T-cell (primary cell): ENCODE data around the gene COG5. TPM values are rescaled to one million over a fixed set of nuclear protein-coding genes. Genes with fewer than 3 reads are reported as not detected.
A peak's percentile ranks its signal among the peaks of the same experiment; 100 is the strongest.

Experiments used
- ATAC-seq, 4 experiments: fragments of 200-7000 bp in 3 of 4; fragments of 150-1000 bp in 1 of 4; cut with Tn5 transposase; replicated peaks in 1 of 4; 1 replicate in 3 of 4; 2 replicates in 1 of 4; pipeline ENCODE4 v1.10.0; 2021; ENCODE audit warnings: moderate library complexity in 3 of 4, mild to moderate bottlenecking in 2 of 4, moderate number of reproducible peaks in 1 of 4
- CTCF ChIA-PET, 2 donors: fragments of 300-600 bp; sonication (Branson Sonifier 250); formaldehyde crosslinking; loops; one replicate each; lab custom pipeline; 2022; ENCODE audit warnings: antibody characterized with exemption in 2 of 2; lab: Charles Lee
- POLR2A ChIA-PET, 2 donors: fragments of 300-600 bp; sonication (Branson Sonifier 250); formaldehyde crosslinking; loops; one replicate each; lab custom pipeline; 2022; ENCODE audit warnings: antibody characterized with exemption in 2 of 2; lab: Charles Lee
- DNase-seq, 35 experiments: peaks; one replicate each; pipeline versions ENCODE4 v3.0.0 to v3.0.0-alpha.2; 2013 to 2023
- H3K27ac ChIP-seq: one replicate; pipeline ENCODE4 v1.5.1; 2013; ENCODE audit warnings: low read length
- H3K27me3 ChIP-seq, 2 experiments: replicated peaks in 1 of 2; 1 replicate in 1 of 2; 2 replicates in 1 of 2; pipeline versions ENCODE4 v1.6.1 to v1.7.0; 2013; ENCODE audit warnings: low read length in 1 of 2, mixed read lengths in 1 of 2; ENCODE audit not compliant: control insufficient read depth in 2 of 2, insufficient read depth in 2 of 2; ENCODE audit errors: extremely low read depth in 1 of 2
- H3K36me3 ChIP-seq, 2 donors: 1 replicate in 1 of 2; 2 replicates in 1 of 2; pipeline versions ENCODE4 v1.6.1 to v1.7.0; 2013; ENCODE audit warnings: low read length in 1 of 2; ENCODE audit not compliant: control insufficient read depth in 2 of 2, insufficient read depth in 1 of 2; ENCODE audit errors: extremely low read depth in 1 of 2
- H3K4me1 ChIP-seq, 2 experiments: 1 replicate in 1 of 2; 2 replicates in 1 of 2; pipeline versions ENCODE4 v1.6.1 to v1.7.0; 2013; ENCODE audit warnings: low read length in 2 of 2, mixed read lengths in 1 of 2; ENCODE audit not compliant: insufficient read depth in 2 of 2, control insufficient read depth in 1 of 2; ENCODE audit errors: extremely low read depth in 1 of 2
- H3K4me3 ChIP-seq, 2 donors: 1 replicate in 1 of 2; 2 replicates in 1 of 2; pipeline versions ENCODE4 v1.5.1 to v1.7.0; 2013; ENCODE audit warnings: mild to moderate bottlenecking in 2 of 2, low read length in 1 of 2, moderate library complexity in 1 of 2; ENCODE audit not compliant: control insufficient read depth in 1 of 2; ENCODE audit errors: extremely low read depth in 1 of 2
- H3K9me3 ChIP-seq: 2 replicates; pipeline ENCODE4 v1.7.0; 2013
- H3K27ac Mint-ChIP-seq, 2 donors: one replicate each; pipeline ENCODE4 v1.8.0; 2020 to 2021; ENCODE audit warnings: mild to moderate bottlenecking in 2 of 2, mixed read lengths in 2 of 2
- H3K27me3 Mint-ChIP-seq, 2 donors: one replicate each; pipeline ENCODE4 v1.8.0; 2021 to 2022; ENCODE audit warnings: mixed read lengths in 2 of 2
- H3K36me3 Mint-ChIP-seq: one replicate; pipeline ENCODE4 v1.8.0; 2021; ENCODE audit warnings: mixed read lengths
- H3K4me1 Mint-ChIP-seq, 3 donors: one replicate each; pipeline ENCODE4 v1.8.0; 2020 to 2022; ENCODE audit warnings: mixed read lengths in 3 of 3, mild to moderate bottlenecking in 1 of 3
- H3K4me3 Mint-ChIP-seq, 3 donors: one replicate each; pipeline ENCODE4 v1.8.0; 2020 to 2022; ENCODE audit warnings: mild to moderate bottlenecking in 3 of 3, mixed read lengths in 3 of 3, moderate library complexity in 3 of 3
- H3K9me3 Mint-ChIP-seq, 3 donors: one replicate each; pipeline ENCODE4 v1.8.0; 2020 to 2022; ENCODE audit warnings: mixed read lengths in 3 of 3
- WGBS: methylation state at CpG from one replicate; pipeline ENCODE4 v1.1.5; 2013; ENCODE audit warnings: missing lambda C conversion rate; ENCODE audit not compliant: insufficient coverage; 5-methylcytosine and 5-hydroxymethylcytosine counted together
- total RNA-seq, 35 experiments: library from RNA in 6 of 35; stranded (reverse) in 6 of 35; fragments of 120-200 nt in 1 of 35; gene quantifications; one replicate each; pipeline versions ENCODE4 v1.2.1 to v1.2.4 and lab custom pipeline; 2013 to 2026

The COG5 gene
- total RNA-seq = 10 to 100 TPM; 37.3 to 83.8 (median 55.4) TPM
- total RNA-seq (2013) = 105 TPM
- 40.6 to 109 (median 61.1) reads per million in 29 experiments for total RNA-seq (lab: John Stamatoyannopoulos, UW)

DNA sequence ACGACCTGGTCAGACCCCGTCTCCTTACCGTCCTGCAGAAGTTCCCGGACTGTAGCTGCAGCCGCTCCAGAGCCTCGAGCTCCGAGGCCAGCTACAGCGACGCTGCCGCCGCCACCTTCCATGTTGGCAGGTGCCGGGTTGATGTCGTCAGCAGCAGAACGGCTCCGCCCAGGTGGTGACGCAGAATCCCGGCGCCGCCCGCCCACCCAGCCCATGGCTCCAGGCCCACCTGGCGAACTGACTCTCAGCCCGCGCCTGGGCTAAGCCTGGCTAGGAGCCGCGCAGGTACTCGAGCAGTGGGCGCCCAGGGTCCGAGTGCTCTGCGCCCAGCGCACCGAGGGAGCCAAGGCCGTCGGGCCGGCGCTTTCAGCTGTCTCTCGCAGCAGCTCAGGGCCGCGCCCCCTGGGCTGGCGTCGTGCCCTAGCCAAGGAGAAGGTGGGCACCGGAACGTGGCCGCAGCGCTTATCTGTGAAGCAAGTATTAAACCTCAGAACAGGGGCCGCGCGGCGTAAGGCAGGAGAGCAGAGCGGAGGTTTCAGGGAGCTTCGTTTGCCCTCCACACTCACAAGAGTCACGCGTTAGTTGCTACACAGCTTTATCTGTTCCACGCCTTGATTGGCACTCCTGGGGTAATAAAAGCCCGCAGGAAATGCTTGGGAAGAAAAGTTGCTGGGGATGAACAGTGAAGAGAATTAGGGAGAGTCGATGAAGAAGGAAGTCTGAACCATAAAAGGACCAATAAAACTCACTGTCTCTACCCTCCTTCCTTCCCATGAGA is at the start of gene COG5, which contains the start of gene DUS4L:
Gene COG5 (minus strand): TSS at position 146 of the 778 bp plus-strand sequence. CDS start 24 bp downstream, at position 122.
Gene DUS4L (plus strand): TSS at position 197 of the 778 bp plus-strand sequence. CDS start 3,100 bp downstream, outside the sequence.
- Histone ChIP-seq H3K4me3 (peak within 1 kb of the TSS; percentile 91 to 97), H3K27me3 (no peaks in the 10 kb centered on the region), H3K4me1 (peaks cover 13 to 37% of the 10 kb centered on the region in 2 experiments), H3K27ac (peak within 1 kb of the TSS; percentile 91), H3K9me3 (no peaks in the 10 kb centered on the region), H3K36me3 (no peaks in the 10 kb centered on the region)
- peaks cover 7% of the 10 kb centered on the region for H3K36me3 Mint-ChIP-seq
- ChIA-PET POLR2A (interaction anchor here (0.5 to 0.7 kb wide), 7 partner anchors 8 to 267 kb away, joined by 3 to 7 read pairs (median 3); no protein-coding TSS in a partner anchor), CTCF (interaction anchor here (0.6 to 2.5 kb wide), 10 partner anchors 10 to 904 kb away, joined by 3 to 17 read pairs (median 4); partner anchors contain the start of gene CBLL1 (in 1 of the 2))
- H3K4me1 Mint-ChIP-seq = peaks cover 58 to 63% (median 61%) of the 10 kb centered on the region in 3 donors
- no peaks in the 10 kb centered on the region for H3K27me3 Mint-ChIP-seq
- no peaks in the 10 kb centered on the region for H3K9me3 Mint-ChIP-seq
- ATAC-seq = peak; percentile 89 to 93 (median 90)
- H3K27ac Mint-ChIP-seq = peak within 1 kb of the TSS; percentile 88 to 90
- DNase-seq = peak; percentile 66 to 94 (median 84)
- peak within 1 kb of the TSS; percentile 79 to 88 (median 88) for H3K4me3 Mint-ChIP-seq
- 0% methylated on average over 48 of the region's 55 CpGs for WGBS

DNA sequence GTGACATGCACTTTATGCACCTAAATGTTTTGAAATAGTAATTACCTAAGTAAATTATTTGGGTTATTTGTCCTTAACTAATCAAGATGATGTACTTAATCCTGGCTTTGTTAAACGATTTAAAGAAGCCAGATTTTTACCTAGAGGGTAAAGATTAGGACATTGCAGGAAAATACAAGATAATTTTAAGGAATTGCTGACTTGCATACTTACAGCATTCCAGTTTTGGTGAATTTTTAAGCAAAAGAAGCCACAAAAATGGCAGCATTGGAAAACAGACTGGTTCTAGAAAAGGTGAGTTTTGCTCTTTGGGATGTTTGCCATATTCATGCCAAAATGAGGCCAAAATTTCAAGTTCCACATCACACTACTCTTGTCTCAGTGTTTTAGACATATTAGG is 49.7 kb upstream of the COG5 start:
- no peaks in the 10 kb centered on the region for H3K27me3 Mint-ChIP-seq
- Histone ChIP-seq H3K27ac (no peak overlapping the region), H3K36me3 (peaks cover 0 to 21% of the 10 kb centered on the region in 2 donors), H3K4me1 (no peaks in the 10 kb centered on the region), H3K9me3 (no peaks in the 10 kb centered on the region), H3K4me3 (no peak overlapping the region), H3K27me3 (no peaks in the 10 kb centered on the region)
- WGBS = no CpG with 5 or more reads among the region's 1 CpG
- no peaks in the 10 kb centered on the region for H3K4me1 Mint-ChIP-seq
- CTCF ChIA-PET = no interaction called here
- H3K9me3 Mint-ChIP-seq = no peaks in the 10 kb centered on the region
- no peak for DNase-seq
- no peak for ATAC-seq
- POLR2A ChIA-PET = no interaction called here
- peaks cover 51% of the 10 kb centered on the region for H3K36me3 Mint-ChIP-seq
- no peak overlapping the region for H3K4me3 Mint-ChIP-seq
- no peak overlapping the region for H3K27ac Mint-ChIP-seq

DNA sequence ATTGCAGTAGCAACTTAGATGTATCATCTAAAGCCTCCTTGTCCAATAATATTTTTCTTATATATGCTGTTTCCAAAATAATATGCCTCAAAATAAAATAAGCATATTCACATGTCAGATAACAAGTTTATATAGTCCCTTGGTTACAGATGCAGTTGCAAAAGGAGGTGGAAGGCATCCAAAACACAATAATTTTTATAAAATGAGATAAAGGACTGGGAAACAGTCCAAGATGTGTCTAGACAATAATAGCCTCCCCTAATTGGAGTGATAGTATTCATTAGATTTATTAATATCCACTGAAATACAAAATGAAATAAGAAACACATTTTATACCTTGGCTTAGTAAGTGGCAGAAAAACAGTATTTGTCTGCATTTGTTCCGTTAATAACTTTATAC is 46.6 kb upstream of the COG5 start:
- Histone ChIP-seq H3K9me3 (no peaks in the 10 kb centered on the region), H3K27ac (no peak overlapping the region), H3K4me3 (no peak overlapping the region), H3K36me3 (peaks cover 0 to 19% of the 10 kb centered on the region in 2 donors), H3K4me1 (no peaks in the 10 kb centered on the region), H3K27me3 (no peaks in the 10 kb centered on the region)
- H3K4me3 Mint-ChIP-seq = no peak overlapping the region
- no peak overlapping the region for H3K27ac Mint-ChIP-seq
- H3K4me1 Mint-ChIP-seq = no peaks in the 10 kb centered on the region
- ChIA-PET CTCF (no interaction called here), POLR2A (no interaction called here)
- ATAC-seq (no peak), DNase-seq (no peak)
- no CpG with 5 or more reads among the region's 1 CpG for WGBS
- H3K9me3 Mint-ChIP-seq = no peaks in the 10 kb centered on the region
- H3K27me3 Mint-ChIP-seq = no peaks in the 10 kb centered on the region
- peaks cover 46% of the 10 kb centered on the region for H3K36me3 Mint-ChIP-seq

DNA sequence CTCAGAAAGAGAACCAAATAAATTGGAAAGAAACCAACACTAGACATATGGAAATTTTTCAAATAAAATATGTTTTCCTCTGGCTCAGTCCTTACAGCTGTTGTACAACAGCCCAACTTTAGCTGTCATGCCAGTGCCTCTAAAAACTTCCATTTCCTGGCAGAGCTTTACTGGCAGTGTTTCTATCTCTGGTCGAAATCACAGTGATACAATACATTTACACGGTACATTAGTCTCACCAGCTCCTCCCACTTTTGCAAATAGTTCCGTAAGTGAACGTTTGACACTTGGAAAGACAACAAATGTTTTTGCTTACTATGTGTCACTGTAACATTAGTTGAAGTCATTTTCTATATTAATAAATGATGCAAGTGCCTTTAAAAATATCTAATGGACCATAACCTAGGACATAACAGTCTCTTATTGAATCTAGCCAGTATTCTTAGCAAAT is 46.1 kb upstream of the COG5 start:
- Histone ChIP-seq H3K36me3 (peaks cover 0 to 17% of the 10 kb centered on the region in 2 donors), H3K27me3 (no peaks in the 10 kb centered on the region), H3K4me3 (no peak overlapping the region), H3K27ac (no peak overlapping the region), H3K9me3 (no peaks in the 10 kb centered on the region), H3K4me1 (no peaks in the 10 kb centered on the region)
- ChIA-PET CTCF (no interaction called here), POLR2A (interaction anchor here in 1 of 2 donors (0.6 kb wide), 1 partner anchor 79 kb away, joined by 17 read pairs; no protein-coding TSS in a partner anchor)
- WGBS = 100% methylated on average over 1 of the region's 4 CpGs
- Mint-ChIP-seq H3K9me3 (no peaks in the 10 kb centered on the region), H3K27me3 (no peaks in the 10 kb centered on the region), H3K27ac (no peak overlapping the region), H3K4me1 (no peaks in the 10 kb centered on the region), H3K36me3 (peaks cover 45% of the 10 kb centered on the region), H3K4me3 (no peak overlapping the region)
- DNase-seq = no peak
- no peak for ATAC-seq

DNA sequence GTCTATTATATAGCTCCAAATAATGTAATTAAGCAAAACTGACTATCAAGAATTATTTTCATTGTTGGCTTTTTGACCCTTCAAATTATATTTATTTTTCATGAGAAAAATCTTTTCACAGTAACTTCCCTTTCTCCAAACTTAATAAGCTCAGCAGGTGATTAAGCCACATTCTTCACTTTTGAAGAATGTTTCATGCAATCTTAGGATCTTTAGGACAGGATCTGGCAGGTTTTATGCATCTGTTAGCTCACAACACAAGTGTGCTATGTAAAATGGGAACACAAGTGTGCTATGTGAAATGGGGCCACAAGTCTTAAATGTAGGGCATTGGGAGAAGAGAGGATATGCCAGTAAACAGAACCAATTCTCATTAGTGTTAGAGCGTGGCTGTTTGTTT is 42.6 kb upstream of the COG5 start:
- DNase-seq = no peak
- Histone ChIP-seq H3K27ac (no peak overlapping the region), H3K9me3 (no peaks in the 10 kb centered on the region), H3K36me3 (peaks cover 0 to 8% of the 10 kb centered on the region in 2 donors), H3K27me3 (no peaks in the 10 kb centered on the region), H3K4me3 (no peak overlapping the region), H3K4me1 (no peaks in the 10 kb centered on the region)
- no peaks in the 10 kb centered on the region for H3K9me3 Mint-ChIP-seq
- no peaks in the 10 kb centered on the region for H3K27me3 Mint-ChIP-seq
- ChIA-PET POLR2A (interaction anchor here (0.6 to 0.7 kb wide), 3 partner anchors 182 to 541 kb away, joined by 3 to 6 read pairs (median 4); no protein-coding TSS in a partner anchor), CTCF (interaction anchor here in 1 of 2 donors (0.5 to 1.3 kb wide), 2 partner anchors 30 to 43 kb away, joined by 4 to 5 read pairs; partner anchors contain the start of genes COG5 and DUS4L)
- no peak overlapping the region for H3K27ac Mint-ChIP-seq
- no peaks in the 10 kb centered on the region for H3K4me1 Mint-ChIP-seq
- peaks cover 28% of the 10 kb centered on the region for H3K36me3 Mint-ChIP-seq
- WGBS = no CpG with 5 or more reads among the region's 1 CpG
- no peak for ATAC-seq
- H3K4me3 Mint-ChIP-seq = no peak overlapping the region

DNA sequence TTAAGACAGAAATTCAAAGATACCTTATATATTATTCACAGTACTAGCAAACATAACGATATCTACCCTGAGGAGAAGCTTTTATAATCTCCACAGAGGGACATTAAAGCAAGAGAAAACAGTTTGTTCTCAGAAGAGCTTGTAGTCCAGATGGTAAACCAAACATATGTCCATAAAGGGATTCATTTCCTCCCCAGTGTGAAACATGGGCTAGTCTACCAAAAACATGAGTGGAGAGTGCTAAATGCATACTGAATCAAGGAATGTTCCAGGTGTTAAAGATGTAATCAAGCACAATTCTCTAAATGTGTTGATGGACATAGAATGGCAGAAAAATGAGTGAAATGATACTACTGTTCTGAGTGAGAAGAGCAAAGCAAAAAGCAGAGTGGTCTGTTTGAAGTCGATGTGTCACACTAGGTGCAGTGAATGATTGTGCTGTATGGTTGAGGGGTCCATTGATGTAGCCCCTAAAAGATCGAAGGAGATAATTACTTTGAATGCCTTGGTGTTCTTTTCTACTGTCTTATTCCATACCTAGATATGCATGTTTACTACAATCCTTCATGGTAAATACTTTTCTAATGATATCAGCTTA is 41.6 kb upstream of the COG5 start:
- WGBS = 80% methylated on average over 1 of the region's 3 CpGs

More for the DNA sequence above, 41.6 kb upstream of the COG5 start:
- no peak overlapping the region for H3K4me3 ChIP-seq
- Mint-ChIP-seq H3K27ac (no peak overlapping the region), H3K4me1 (no peaks in the 10 kb centered on the region), H3K27me3 (no peaks in the 10 kb centered on the region), H3K9me3 (no peaks in the 10 kb centered on the region), H3K4me3 (no peak overlapping the region), H3K36me3 (peaks cover 35% of the 10 kb centered on the region)
- DNase-seq = no peak
- no peak overlapping the region for H3K27ac ChIP-seq
- CTCF ChIA-PET = interaction anchor here in 1 of 2 donors (0.5 to 1.3 kb wide), 3 partner anchors 42 to 270 kb away, joined by 3 to 5 read pairs (median 3); partner anchors contain the start of genes COG5 and DUS4L
- ATAC-seq = no peak
- POLR2A ChIA-PET = no interaction called here
- H3K36me3 ChIP-seq = peaks cover 0 to 8% of the 10 kb centered on the region in 2 donors
- no peaks in the 10 kb centered on the region for H3K9me3 ChIP-seq
- no peaks in the 10 kb centered on the region for H3K27me3 ChIP-seq
- no peaks in the 10 kb centered on the region for H3K4me1 ChIP-seq
